Measurements from ENCODE around the gene PLEKHG1. TPM values are rescaled to one million over a fixed set of nuclear protein-coding genes. Genes with fewer than 3 reads are reported as not detected.

PLEKHG1 gene
- polyA plus RNA-seq, 1 donor (not counting 4 experiments of a cell fraction or from before 2014, with no cell fraction given): 3.8 TPM

- FAIRE-seq: no peak
Observed at GRCh38 chr6:150567823-150568383, 31.8 kb upstream of the PLEKHG1 start.

GRCh38 chr6:150568560-150568959 lies 31.1 kb upstream of the PLEKHG1 start:
- dilution Hi-C loops (cut with MboI; ENCODE audit: extremely low pct_ligation_motif_present, low sequenced_read_pairs): no loop called here
- H3K27me3 ChIP-seq (ENCODE audit: control insufficient read depth, extremely low read depth, insufficient read depth, low read length): peaks cover 4% of the 10 kb centered on the region
- H4K20me1 ChIP-seq (ENCODE audit: control insufficient read depth, extremely low read depth, insufficient read depth, low read length): no peaks in the 10 kb centered on the region
- H3K4me2 ChIP-seq (ENCODE audit: control insufficient read depth, extremely low read depth, insufficient read depth, low read depth, low read length): no peak overlapping the region
- H3K9me3 ChIP-seq (ENCODE audit: control insufficient read depth, low read depth, low read length): no peaks in the 10 kb centered on the region
- no peaks in the 10 kb centered on the region for H3K9me1 ChIP-seq (ENCODE audit: control insufficient read depth, extremely low read depth, insufficient read depth, low read length)
- H3K4me3 ChIP-seq (ENCODE audit: control insufficient read depth in 2 of 3, extremely low read depth in 1 of 3, insufficient read depth in 2 of 3, low read depth in 1 of 3, low read length in 3 of 3): no peak overlapping the region
- no peaks in the 10 kb centered on the region for H3K79me2 ChIP-seq (ENCODE audit: control insufficient read depth, insufficient read depth, low read length)
- no peak for DNase-seq (ENCODE audit: low read depth, low spot score)
- FAIRE-seq: no peak
- no peaks in the 10 kb centered on the region for H3K4me1 ChIP-seq (ENCODE audit: control insufficient read depth, extremely low read depth, insufficient read depth, low read length)
- TF ChIP-seq CTCF (optimal IDR thresholded peaks at IDR 0.05 in 1 of 3, IDR thresholded peaks at IDR 0.05 in 1 of 3, conservative IDR thresholded peaks at IDR 0.05 in 1 of 3; ENCODE audit: extremely low read depth in 1 of 3, insufficient read depth in 2 of 3, low read length in 3 of 3) (no peak), EZH2 (IDR thresholded peaks at IDR 0.05; ENCODE audit: low read length) (no peak)
- no peak overlapping the region for H3K9ac ChIP-seq (ENCODE audit: control insufficient read depth, extremely low read depth, insufficient read depth, low read length)
- no peaks in the 10 kb centered on the region for H3K36me3 ChIP-seq (ENCODE audit: control insufficient read depth in 2 of 2, extremely low read depth in 1 of 2, insufficient read depth in 2 of 2, low read length in 2 of 2)
- no peak overlapping the region for H2AFZ ChIP-seq (ENCODE audit: control insufficient read depth, low read length)
- H3K27ac ChIP-seq (ENCODE audit: control insufficient read depth, insufficient read depth, low read length): no peak overlapping the region

More at GRCh38 chr6:150567823-150568383, 31.8 kb upstream of the PLEKHG1 start:
- no peak overlapping the region for H3K9ac ChIP-seq (ENCODE audit: control insufficient read depth, extremely low read depth, insufficient read depth, low read length)
- H3K4me1 ChIP-seq (ENCODE audit: control insufficient read depth, extremely low read depth, insufficient read depth, low read length): no peaks in the 10 kb centered on the region
- H3K4me2 ChIP-seq (ENCODE audit: control insufficient read depth, extremely low read depth, insufficient read depth, low read depth, low read length): no peak overlapping the region
- no peak overlapping the region for H3K4me3 ChIP-seq (ENCODE audit: control insufficient read depth in 2 of 3, extremely low read depth in 1 of 3, insufficient read depth in 2 of 3, low read depth in 1 of 3, low read length in 3 of 3)
- no peaks in the 10 kb centered on the region for H3K79me2 ChIP-seq (ENCODE audit: control insufficient read depth, insufficient read depth, low read length)
- no peak for DNase-seq (ENCODE audit: low read depth, low spot score)
- peaks cover 4% of the 10 kb centered on the region for H3K27me3 ChIP-seq (ENCODE audit: control insufficient read depth, extremely low read depth, insufficient read depth, low read length)
- no peaks in the 10 kb centered on the region for H4K20me1 ChIP-seq (ENCODE audit: control insufficient read depth, extremely low read depth, insufficient read depth, low read length)
- no peak for TF ChIP-seq EZH2 (IDR thresholded peaks at IDR 0.05; ENCODE audit: low read length)
- TF ChIP-seq CTCF (optimal IDR thresholded peaks at IDR 0.05 in 1 of 3, IDR thresholded peaks at IDR 0.05 in 1 of 3, conservative IDR thresholded peaks at IDR 0.05 in 1 of 3; ENCODE audit: extremely low read depth in 1 of 3, insufficient read depth in 2 of 3, low read length in 3 of 3): no peak
- no peaks in the 10 kb centered on the region for H3K9me1 ChIP-seq (ENCODE audit: control insufficient read depth, extremely low read depth, insufficient read depth, low read length)
- no peak overlapping the region for H3K27ac ChIP-seq (ENCODE audit: control insufficient read depth, insufficient read depth, low read length)
- dilution Hi-C loops (cut with MboI; ENCODE audit: extremely low pct_ligation_motif_present, low sequenced_read_pairs): no loop called here
- H3K9me3 ChIP-seq (ENCODE audit: control insufficient read depth, low read depth, low read length): no peaks in the 10 kb centered on the region
- H3K36me3 ChIP-seq (ENCODE audit: control insufficient read depth in 2 of 2, extremely low read depth in 1 of 2, insufficient read depth in 2 of 2, low read length in 2 of 2): no peaks in the 10 kb centered on the region
- no peak overlapping the region for H2AFZ ChIP-seq (ENCODE audit: control insufficient read depth, low read length)

Data from keratinocyte (primary cell).